ENCODE data around the gene SEC63.

- TF ChIP-seq, protein P1, sequence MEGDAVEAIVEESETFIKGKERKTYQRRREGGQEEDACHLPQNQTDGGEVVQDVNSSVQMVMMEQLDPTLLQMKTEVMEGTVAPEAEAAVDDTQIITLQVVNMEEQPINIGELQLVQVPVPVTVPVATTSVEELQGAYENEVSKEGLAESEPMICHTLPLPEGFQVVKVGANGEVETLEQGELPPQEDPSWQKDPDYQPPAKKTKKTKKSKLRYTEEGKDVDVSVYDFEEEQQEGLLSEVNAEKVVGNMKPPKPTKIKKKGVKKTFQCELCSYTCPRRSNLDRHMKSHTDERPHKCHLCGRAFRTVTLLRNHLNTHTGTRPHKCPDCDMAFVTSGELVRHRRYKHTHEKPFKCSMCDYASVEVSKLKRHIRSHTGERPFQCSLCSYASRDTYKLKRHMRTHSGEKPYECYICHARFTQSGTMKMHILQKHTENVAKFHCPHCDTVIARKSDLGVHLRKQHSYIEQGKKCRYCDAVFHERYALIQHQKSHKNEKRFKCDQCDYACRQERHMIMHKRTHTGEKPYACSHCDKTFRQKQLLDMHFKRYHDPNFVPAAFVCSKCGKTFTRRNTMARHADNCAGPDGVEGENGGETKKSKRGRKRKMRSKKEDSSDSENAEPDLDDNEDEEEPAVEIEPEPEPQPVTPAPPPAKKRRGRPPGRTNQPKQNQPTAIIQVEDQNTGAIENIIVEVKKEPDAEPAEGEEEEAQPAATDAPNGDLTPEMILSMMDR (conservative IDR thresholded peaks at IDR 0.05), result no peak
- TF ChIP-seq EZH2 (IDR thresholded peaks at IDR 0.05; ENCODE audit: low read depth), result no peak
These were observed 93.5 kb downstream of the SEC63 start for GRCh38 chr6:107864226-107865127.

Measured in PC-9 (cell line).